Fibroblast of the aortic adventitia (primary cell): ENCODE measurements around the gene CNST. TPM values are rescaled to one million over a fixed set of nuclear protein-coding genes. Genes with fewer than 3 reads are reported as not detected.

ENCODE experiments used
- DNase-seq: peaks from one replicate; pipeline ENCODE4 v3.0.0-alpha.2; 2010; ENCODE audit warnings: low read depth
- H3K4me3 ChIP-seq: 2 replicates; pipeline ENCODE4 v1.5.1; 2011; ENCODE audit warnings: low read depth, mild to moderate bottlenecking, control low read depth, low read length, moderate library complexity
- CTCF ChIP-seq: IDR thresholded peaks from 2 replicates; pipeline ENCODE4 v1.5.1; 2011; ENCODE audit warnings: mild to moderate bottlenecking, low read length, control low read depth, inconsistent platforms; ENCODE audit not compliant: insufficient read depth
- total RNA-seq: library from RNA; depleted of rRNA; stranded (reverse); fragments of >200 nt; gene quantifications from 2 replicates; pipeline ENCODE4 v1.2.3, GENCODE V29; 2012; ENCODE audit warnings: low replicate concordance

Gene CNST
- total RNA-seq, 1 donor, result 25.2 TPM

DNA sequence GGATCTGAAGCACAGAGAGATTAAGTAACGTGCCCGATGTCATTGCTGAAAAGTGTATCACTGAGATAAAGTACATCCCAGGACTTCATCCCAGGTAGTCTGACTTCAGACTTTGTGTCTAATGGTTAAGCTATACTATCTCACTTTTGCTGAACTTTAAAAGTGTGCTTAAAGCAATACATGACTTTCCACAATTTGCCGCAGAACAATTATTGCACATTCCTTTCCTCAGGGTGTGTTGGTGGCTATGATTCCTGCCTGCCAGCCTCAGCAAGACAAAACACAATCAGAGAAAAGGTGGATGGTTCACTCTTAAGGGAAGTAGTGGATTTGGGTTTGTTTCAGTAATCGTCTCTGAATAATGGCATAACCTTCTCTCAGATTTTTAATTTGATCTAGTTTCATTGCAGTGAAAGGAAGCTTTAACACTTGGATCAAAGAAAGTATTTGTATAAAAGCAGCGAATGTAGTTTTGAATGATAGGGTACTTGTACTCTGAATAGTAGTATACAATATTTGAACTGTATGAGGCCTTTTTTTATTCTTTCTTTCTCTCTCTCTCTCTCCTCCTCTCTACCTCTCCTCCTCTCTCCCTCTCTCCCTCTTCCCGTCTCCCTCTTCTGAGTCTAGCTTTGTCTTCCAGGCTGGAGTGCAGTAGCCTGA lies 47.0 kb downstream of the CNST start:
- no peak for DNase-seq
- no peak overlapping the region for H3K4me3 ChIP-seq
- TF ChIP-seq CTCF, result no peak

GRCh38 chr1:246617156-246617555 lies 50.9 kb downstream of the CNST start:
- no peak for TF ChIP-seq CTCF
- DNase-seq, result no peak
- H3K4me3 ChIP-seq, result no peak overlapping the region

GRCh38 chr1:246617768-246618167 lies 51.5 kb downstream of the CNST start:
- no peak overlapping the region for H3K4me3 ChIP-seq
- no peak for DNase-seq
- no peak for TF ChIP-seq CTCF

GRCh38 chr1:246618240-246618808 lies 52.1 kb downstream of the CNST start:
- H3K4me3 ChIP-seq, result no peak overlapping the region
- no peak for DNase-seq
- TF ChIP-seq CTCF, result no peak

DNA sequence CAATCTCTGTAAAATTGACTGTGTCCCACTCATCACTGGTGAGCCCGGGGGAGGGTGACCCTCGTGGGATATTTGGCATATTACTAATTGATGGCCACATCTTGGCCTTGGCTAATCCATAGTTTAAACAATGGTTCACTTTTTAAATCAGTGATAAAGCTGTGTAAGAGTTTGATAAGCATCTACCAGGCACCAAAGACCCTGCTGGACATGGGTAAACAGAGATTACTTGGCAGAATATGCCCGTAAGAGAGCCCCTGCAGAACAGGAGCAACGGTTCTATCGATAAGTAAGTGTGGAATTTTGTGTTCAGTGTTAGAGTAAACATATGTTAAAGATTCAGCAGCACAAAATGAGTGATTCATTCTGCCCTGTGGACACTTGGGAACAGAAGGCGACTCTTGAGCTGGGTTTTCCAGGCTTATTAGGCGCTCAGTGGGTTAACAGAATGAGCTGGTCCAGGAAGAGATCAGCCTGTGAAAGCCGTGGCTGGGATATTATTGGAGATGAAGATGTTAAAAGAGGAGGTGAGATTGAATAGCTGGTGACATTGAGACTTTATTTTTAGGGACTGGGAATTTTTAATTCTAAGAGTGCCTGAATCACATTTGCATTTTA lies 55.9 kb downstream of the CNST start:
- H3K4me3 ChIP-seq, result no peak overlapping the region
- DNase-seq, result no peak
- no peak for TF ChIP-seq CTCF

- no peak overlapping the region for H3K4me3 ChIP-seq
- no peak for DNase-seq
- TF ChIP-seq CTCF, result no peak
Measured at GRCh38 chr1:246624091-246624490, 57.8 kb downstream of the CNST start.
